WTC11 (cell line): ENCODE measurements around the gene PSORS1C1.

Source experiments
- CBFB ChIP-seq: sonication (generic); formaldehyde crosslinking; IDR thresholded peaks from 2 replicates; pipeline ENCODE4 v1.8.1; 2022; ENCODE audit warnings: mild to moderate bottlenecking, low read depth, missing genetic modification reagents
- GABPB1 ChIP-seq: sonication (generic); formaldehyde crosslinking; IDR thresholded peaks from 2 replicates; pipeline ENCODE4 v1.8.1; 2023; ENCODE audit warnings: mild to moderate bottlenecking, missing genetic modification reagents
- GRHL2 ChIP-seq: fragments of 250-450 bp; sonication (Bioruptor Pico); IDR thresholded peaks from 2 replicates; pipeline ENCODE4 v1.8.0; 2022; ENCODE audit warnings: mild to moderate bottlenecking, moderate library complexity; ENCODE audit not compliant: insufficient replicate concordance, severe bottlenecking
- RELA ChIP-seq: sonication (generic); formaldehyde crosslinking; IDR thresholded peaks from 2 replicates; pipeline ENCODE4 v1.8.1; 2022; ENCODE audit warnings: missing genetic modification reagents, mild to moderate bottlenecking, borderline replicate concordance
- SMAD3 ChIP-seq: sonication (generic); formaldehyde crosslinking; IDR thresholded peaks from 2 replicates; pipeline ENCODE4 v1.8.0; 2022; ENCODE audit warnings: missing genetic modification reagents, mild to moderate bottlenecking, borderline replicate concordance
- ZBTB21 ChIP-seq: sonication (generic); formaldehyde crosslinking; IDR thresholded peaks from 2 replicates; pipeline ENCODE4 v1.8.1; 2023; ENCODE audit warnings: mild to moderate bottlenecking, missing genetic modification reagents, borderline replicate concordance
- ZNF263 ChIP-seq: sonication (generic); formaldehyde crosslinking; IDR thresholded peaks from 2 replicates; pipeline ENCODE4 v1.8.1; 2022; ENCODE audit warnings: low read depth, mild to moderate bottlenecking, moderate library complexity, missing genetic modification reagents
- ZNF317 ChIP-seq: sonication (generic); formaldehyde crosslinking; IDR thresholded peaks from 2 replicates; pipeline ENCODE4 v1.8.1; 2023; ENCODE audit warnings: low read depth, mild to moderate bottlenecking, moderate library complexity, missing genetic modification reagents, borderline replicate concordance
- TF ChIP-seq, protein P1 (sequence below): fragments of 200-600 bp; IDR thresholded peaks from 2 replicates; pipeline ENCODE4 v1.8.0; 2022; ENCODE audit warnings: antibody characterized with exemption
- TF ChIP-seq, protein P2 (sequence below): sonication (generic); formaldehyde crosslinking; IDR thresholded peaks from 2 replicates; pipeline ENCODE4 v1.8.1; 2023; ENCODE audit warnings: mild to moderate bottlenecking, moderate library complexity, missing genetic modification reagents
- TF ChIP-seq, protein P3 (sequence below): sonication (generic); formaldehyde crosslinking; IDR thresholded peaks from 2 replicates; pipeline ENCODE4 v1.8.1; 2022; ENCODE audit warnings: mild to moderate bottlenecking, missing genetic modification reagents, moderate library complexity, borderline replicate concordance

DNA sequence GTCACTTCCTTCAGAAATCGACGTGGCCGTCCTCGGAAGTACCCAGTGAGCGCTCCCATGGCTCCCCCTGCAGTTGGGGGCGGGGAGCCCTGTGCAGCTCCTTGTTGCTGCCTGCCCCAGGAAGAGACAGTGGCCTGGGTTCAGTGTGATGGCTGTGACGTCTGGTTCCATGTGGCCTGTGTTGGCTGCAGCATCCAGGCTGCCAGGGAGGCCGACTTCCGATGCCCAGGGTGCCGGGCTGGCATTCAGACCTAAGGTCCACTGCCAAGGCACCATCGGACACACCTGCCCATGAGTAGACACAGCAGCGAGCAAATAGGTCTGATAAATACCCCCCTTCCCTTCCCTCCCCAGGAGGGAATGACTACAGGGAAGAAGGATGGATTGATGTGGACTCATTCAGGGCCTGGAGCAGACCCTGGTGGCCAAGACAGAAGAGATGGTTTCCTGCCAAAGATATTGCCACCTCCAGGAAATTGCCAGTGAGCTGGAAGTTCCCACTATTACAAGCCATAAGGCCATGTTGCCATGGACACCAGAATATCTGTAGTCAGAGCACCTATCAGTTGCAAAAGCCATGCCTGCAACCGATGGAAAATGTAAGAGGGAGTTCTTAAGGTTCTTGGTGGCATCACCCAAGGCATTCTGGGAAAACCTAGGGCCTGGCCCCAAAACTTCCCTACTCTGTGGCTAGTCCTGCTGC, 48.0 kb downstream of the PSORS1C1 start:
- TF ChIP-seq, protein P1, sequence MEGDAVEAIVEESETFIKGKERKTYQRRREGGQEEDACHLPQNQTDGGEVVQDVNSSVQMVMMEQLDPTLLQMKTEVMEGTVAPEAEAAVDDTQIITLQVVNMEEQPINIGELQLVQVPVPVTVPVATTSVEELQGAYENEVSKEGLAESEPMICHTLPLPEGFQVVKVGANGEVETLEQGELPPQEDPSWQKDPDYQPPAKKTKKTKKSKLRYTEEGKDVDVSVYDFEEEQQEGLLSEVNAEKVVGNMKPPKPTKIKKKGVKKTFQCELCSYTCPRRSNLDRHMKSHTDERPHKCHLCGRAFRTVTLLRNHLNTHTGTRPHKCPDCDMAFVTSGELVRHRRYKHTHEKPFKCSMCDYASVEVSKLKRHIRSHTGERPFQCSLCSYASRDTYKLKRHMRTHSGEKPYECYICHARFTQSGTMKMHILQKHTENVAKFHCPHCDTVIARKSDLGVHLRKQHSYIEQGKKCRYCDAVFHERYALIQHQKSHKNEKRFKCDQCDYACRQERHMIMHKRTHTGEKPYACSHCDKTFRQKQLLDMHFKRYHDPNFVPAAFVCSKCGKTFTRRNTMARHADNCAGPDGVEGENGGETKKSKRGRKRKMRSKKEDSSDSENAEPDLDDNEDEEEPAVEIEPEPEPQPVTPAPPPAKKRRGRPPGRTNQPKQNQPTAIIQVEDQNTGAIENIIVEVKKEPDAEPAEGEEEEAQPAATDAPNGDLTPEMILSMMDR = no peak
- TF ChIP-seq CBFB (CRISPR knock-in tag) (no peak), ZNF263 (CRISPR knock-in tag) (no peak), ZBTB21 (CRISPR knock-in tag) (0 out of 2 replicates have a peak, but pooled peaks have one; percentile 40), GABPB1 (CRISPR knock-in tag) (no peak), SMAD3 (CRISPR knock-in tag) (no peak), RELA (no peak), GRHL2 (CRISPR knock-in tag) (no peak), ZNF317 (CRISPR knock-in tag) (no peak)
- TF ChIP-seq, protein P2, sequence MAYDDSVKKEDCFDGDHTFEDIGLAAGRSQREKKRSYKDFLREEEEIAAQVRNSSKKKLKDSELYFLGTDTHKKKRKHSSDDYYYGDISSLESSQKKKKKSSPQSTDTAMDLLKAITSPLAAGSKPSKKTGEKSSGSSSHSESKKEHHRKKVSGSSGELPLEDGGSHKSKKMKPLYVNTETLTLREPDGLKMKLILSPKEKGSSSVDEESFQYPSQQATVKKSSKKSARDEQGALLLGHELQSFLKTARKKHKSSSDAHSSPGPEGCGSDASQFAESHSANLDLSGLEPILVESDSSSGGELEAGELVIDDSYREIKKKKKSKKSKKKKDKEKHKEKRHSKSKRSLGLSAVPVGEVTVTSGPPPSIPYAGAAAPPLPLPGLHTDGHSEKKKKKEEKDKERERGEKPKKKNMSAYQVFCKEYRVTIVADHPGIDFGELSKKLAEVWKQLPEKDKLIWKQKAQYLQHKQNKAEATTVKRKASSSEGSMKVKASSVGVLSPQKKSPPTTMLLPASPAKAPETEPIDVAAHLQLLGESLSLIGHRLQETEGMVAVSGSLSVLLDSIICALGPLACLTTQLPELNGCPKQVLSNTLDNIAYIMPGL (CRISPR knock-in tag) = no peak
- TF ChIP-seq, protein P3, sequence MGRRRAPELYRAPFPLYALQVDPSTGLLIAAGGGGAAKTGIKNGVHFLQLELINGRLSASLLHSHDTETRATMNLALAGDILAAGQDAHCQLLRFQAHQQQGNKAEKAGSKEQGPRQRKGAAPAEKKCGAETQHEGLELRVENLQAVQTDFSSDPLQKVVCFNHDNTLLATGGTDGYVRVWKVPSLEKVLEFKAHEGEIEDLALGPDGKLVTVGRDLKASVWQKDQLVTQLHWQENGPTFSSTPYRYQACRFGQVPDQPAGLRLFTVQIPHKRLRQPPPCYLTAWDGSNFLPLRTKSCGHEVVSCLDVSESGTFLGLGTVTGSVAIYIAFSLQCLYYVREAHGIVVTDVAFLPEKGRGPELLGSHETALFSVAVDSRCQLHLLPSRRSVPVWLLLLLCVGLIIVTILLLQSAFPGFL (CRISPR knock-in tag) = no peak
